Stimulated activated naive CD8-positive, alpha-beta T cell treated with anti-CD3 and anti-CD28 coated beads, Interleukin-15, amount 100 ng/mL, for 72 hours (primary cell): ENCODE data around the gene KCNF1.

ENCODE experiments used
- ATAC-seq: fragments of 150-1000 bp; cut with Tn5 transposase; 2 replicates; pipeline ENCODE4 v1.10.0; 2021; ENCODE audit warnings: mild to moderate bottlenecking, moderate library complexity
- DNase-seq, 2 donors: peaks; one replicate each; pipeline ENCODE4 v3.0.0; 2021 to 2022
- H3K27ac Mint-ChIP-seq, 2 donors: one replicate each; pipeline ENCODE4 v1.8.0; 2022; ENCODE audit warnings: mild to moderate bottlenecking in 2 of 2, mixed read lengths in 2 of 2, moderate library complexity in 2 of 2
- H3K27me3 Mint-ChIP-seq: one replicate; pipeline ENCODE4 v1.8.0; 2022; ENCODE audit warnings: mixed read lengths
- H3K4me1 Mint-ChIP-seq: one replicate; pipeline ENCODE4 v1.8.0; 2022; ENCODE audit warnings: mild to moderate bottlenecking, mixed read lengths
- H3K4me3 Mint-ChIP-seq, 2 donors: one replicate each; pipeline ENCODE4 v1.8.0; 2022; ENCODE audit warnings: mild to moderate bottlenecking in 2 of 2, mixed read lengths in 2 of 2, moderate library complexity in 1 of 2
- H3K9me3 Mint-ChIP-seq, 2 donors: one replicate each; pipeline ENCODE4 v1.8.0; 2022; ENCODE audit warnings: mixed read lengths in 2 of 2

KCNF1 gene

DNA sequence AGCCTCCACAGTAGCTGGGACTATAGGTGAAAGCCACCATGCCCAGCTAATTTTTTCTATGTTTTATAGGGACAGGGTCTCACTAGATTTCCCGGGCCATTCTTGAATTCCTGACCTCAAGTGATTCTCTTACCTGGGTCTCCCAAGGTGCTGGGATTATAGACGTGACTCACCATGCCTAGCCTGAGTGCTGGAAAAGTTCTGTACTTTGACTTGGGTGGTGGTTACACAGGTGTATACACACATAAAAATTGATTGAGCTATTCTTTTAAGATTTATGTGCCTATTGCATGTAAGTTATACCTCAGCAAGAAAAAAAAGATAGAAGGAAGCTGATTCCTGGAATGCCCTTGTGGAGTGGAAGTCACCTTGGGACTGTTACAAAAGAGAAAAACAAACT lies 34.8 kb upstream of the KCNF1 start:
- DNase-seq, result no peak
- H3K9me3 Mint-ChIP-seq, result peaks cover 5 to 7% of the 10 kb centered on the region in 2 donors

DNA sequence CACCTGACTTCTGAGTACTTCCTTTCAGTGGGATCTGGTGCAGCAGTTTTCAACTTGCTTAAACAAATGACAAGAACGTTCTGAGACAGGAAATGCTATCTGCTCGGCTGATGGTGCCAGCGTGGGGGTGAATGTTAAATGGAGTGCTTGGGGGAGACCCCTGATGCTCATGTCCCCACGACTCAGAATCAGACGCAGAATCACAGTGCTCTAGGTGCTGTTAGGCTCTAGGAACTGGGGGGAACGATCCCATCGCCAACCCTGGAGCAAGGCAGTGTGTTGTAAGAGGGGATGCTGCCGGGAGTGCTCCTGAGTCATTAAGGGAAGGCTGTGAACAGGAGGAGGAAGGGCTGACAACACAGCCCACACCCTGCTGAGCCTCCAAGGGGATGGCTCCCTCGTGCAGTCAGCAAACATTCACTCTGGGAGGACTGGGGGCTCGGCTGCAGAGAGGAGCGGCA lies 34.1 kb upstream of the KCNF1 start:
- DNase-seq (no peak), ATAC-seq (no peak)
- no peak overlapping the region for H3K27ac Mint-ChIP-seq
- no peak overlapping the region for H3K4me3 Mint-ChIP-seq
- peaks cover 33% of the 10 kb centered on the region for H3K27me3 Mint-ChIP-seq
- no peaks in the 10 kb centered on the region for H3K9me3 Mint-ChIP-seq
- no peaks in the 10 kb centered on the region for H3K4me1 Mint-ChIP-seq

More for the DNA sequence above, 34.8 kb upstream of the KCNF1 start:
- H3K4me3 Mint-ChIP-seq, result no peak overlapping the region
- no peak for ATAC-seq
- peaks cover 40% of the 10 kb centered on the region for H3K27me3 Mint-ChIP-seq
- no peaks in the 10 kb centered on the region for H3K4me1 Mint-ChIP-seq
- H3K27ac Mint-ChIP-seq, result no peak overlapping the region

DNA sequence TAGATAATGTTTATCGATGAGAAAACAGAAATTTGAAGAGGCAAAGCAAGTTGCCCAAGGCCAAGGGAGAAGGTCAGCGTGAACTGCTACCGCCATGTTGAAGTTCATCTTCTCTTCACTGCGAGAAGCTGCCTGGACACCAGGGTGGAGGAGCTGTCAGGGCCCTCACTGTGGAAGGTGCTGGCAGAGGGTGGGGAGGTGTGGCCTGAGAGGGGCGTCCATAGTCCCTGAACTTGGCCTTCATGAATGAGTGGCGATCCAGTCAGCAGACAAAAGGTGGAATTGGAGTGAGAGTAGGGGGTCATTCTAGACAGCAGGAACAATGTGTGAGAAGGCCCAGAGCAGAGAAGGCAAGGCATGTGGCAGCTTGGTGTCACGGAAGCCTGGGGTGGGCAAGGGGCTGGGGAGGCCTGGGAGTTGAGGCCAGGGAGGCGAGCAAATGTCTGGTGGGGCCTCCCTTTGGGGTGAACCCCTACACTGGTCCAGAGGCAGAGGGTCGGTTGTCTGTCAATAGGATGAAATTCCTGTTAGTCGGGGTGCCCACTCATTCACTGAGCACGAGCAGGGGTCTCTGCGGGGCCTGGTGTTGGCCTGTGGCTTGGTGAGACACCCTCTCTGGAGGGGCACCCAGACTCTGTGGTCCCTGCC lies 33.3 kb upstream of the KCNF1 start:
- H3K27ac Mint-ChIP-seq, result no peak overlapping the region
- no peaks in the 10 kb centered on the region for H3K4me1 Mint-ChIP-seq
- no peaks in the 10 kb centered on the region for H3K9me3 Mint-ChIP-seq
- no peak overlapping the region for H3K4me3 Mint-ChIP-seq
- ATAC-seq, result no peak
- DNase-seq, result no peak
- peaks cover 33% of the 10 kb centered on the region for H3K27me3 Mint-ChIP-seq

DNA sequence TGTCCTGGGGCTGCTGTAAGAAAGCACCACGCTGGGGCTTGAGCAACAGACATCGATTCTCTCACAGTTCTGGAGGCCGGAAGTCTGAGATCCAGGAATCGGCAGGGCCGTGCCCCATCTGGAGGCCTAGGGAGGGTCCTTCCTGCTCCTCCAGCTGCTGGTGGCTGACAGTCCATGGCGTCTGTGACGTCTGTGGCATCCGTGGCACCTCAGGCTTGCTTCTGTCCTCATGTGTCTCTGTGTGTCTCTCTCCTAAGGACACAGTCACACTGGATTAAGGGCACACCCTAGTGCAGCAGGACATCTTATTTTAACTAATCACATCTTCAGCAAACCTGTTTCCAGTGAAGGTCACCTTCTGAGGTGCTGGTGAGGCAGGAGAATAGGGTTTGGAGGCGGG lies 32.6 kb upstream of the KCNF1 start:
- H3K9me3 Mint-ChIP-seq, result no peaks in the 10 kb centered on the region
- H3K27ac Mint-ChIP-seq, result no peak overlapping the region
- no peaks in the 10 kb centered on the region for H3K4me1 Mint-ChIP-seq
- DNase-seq (no peak), ATAC-seq (no peak)
- H3K27me3 Mint-ChIP-seq, result peaks cover 31% of the 10 kb centered on the region
- no peak overlapping the region for H3K4me3 Mint-ChIP-seq

DNA sequence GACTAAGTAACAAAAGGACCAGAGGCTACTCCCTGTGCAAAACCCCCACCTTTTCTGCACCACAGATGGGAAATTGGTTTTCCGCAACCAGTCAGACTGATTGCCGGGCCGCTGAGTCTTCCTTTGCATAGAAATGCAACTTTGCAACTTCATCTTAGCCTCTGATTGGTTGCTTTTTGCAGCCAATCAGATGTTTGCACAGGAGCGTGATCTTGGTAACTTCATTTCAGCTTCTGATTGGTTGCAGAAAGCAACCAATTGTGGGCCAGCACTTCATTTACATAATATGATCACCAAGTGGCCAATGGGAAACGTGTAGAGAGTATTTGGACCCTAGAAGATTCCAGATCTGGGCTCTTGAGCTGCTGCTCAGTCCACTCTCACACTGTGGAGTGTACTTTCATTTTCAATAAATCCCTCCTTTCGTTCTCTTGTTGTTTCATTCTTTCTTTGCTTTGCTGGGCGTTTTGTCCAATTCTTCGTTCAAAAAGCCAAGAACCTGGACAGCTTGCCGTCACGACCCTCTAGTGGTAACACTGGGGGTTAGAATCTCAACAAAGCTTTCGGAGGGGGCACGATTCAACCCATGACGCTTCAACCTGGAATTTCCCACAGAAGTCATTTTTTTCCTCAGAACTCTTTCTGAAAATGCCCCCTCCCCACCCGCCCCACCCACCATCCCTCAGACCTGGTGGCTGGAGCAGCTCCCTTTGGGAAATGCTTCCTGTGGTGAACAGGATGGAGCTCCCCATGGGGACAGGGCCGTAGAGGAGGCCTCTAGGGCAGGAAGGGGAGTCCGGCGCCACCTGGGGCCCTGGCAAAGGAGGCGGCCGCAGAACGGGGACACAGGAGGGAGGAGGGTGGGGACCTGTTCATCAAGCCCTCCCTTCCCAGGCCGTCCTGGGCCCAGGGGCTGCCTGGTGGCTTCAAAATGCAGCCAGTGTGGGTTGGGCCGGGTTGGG lies 31.8 kb upstream of the KCNF1 start:
- Mint-ChIP-seq H3K27ac (no peak overlapping the region), H3K4me3 (no peak overlapping the region)
- ATAC-seq, result peak; percentile 42

DNA sequence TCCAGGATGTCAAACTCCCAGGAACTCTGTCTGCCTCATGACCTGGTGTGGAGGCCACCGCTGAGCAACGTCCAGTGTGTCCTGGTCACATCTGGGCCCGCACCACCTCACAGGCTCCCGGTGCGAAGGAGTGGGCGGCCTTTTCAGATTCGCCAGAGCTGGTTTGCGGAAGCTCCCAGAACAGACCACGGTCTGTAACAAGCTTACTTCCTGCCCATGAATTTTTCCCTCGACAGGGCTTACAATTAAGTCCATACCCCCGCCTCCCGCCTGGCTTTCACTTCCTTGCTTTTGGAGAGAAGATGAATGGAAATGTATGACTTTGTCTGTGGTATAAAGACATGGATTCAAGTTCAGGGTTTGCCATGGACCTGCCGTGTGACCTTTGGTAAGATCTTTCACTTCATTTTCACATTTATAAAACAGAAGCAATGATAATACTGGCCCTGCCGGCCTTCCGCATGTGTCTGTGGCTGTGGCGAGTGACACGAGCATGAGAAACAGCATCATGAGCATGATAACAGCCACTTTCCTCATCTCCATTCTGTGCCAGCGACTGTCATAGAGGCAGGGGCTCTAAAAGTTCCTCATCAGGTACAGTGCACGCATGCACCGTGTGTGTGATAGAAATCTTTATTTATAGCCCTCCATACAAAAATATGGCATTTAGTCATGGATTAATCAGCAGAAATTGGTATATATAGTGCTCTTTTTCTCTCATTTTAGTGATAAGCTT lies 31.0 kb upstream of the KCNF1 start:
- Mint-ChIP-seq H3K4me1 (no peaks in the 10 kb centered on the region), H3K27me3 (peaks cover 19% of the 10 kb centered on the region), H3K9me3 (no peaks in the 10 kb centered on the region), H3K4me3 (no peak overlapping the region), H3K27ac (no peak overlapping the region)
- ATAC-seq, result no peak
- DNase-seq, result no peak

More for the DNA sequence above, 31.8 kb upstream of the KCNF1 start:
- no peaks in the 10 kb centered on the region for H3K9me3 Mint-ChIP-seq
- H3K27me3 Mint-ChIP-seq, result peaks cover 23% of the 10 kb centered on the region
- no peak for DNase-seq
- H3K4me1 Mint-ChIP-seq, result no peaks in the 10 kb centered on the region

DNA sequence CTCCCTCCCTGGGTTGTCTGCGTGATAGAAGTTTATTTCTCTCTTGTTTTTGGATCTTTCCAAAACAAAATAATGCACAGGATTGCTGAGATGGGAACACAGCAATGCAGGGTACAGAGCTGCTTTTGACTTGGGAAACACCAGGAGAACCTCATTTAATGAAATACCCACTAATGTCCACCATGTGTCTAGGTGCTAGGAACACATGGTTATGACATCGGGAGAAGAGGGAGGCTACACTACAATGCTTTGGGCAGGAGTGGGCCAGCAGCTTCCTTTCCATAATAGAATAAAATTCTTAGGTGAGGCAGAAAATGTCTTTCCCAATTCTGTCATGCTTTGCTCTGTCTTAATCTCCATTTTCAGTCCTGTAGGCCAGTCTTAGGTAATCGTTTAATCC lies 29.2 kb upstream of the KCNF1 start:
- Mint-ChIP-seq H3K9me3 (no peaks in the 10 kb centered on the region), H3K27ac (no peak overlapping the region), H3K4me1 (no peaks in the 10 kb centered on the region), H3K4me3 (no peak overlapping the region), H3K27me3 (peaks cover 16% of the 10 kb centered on the region)
- ATAC-seq, result no peak
- DNase-seq, result no peak

DNA sequence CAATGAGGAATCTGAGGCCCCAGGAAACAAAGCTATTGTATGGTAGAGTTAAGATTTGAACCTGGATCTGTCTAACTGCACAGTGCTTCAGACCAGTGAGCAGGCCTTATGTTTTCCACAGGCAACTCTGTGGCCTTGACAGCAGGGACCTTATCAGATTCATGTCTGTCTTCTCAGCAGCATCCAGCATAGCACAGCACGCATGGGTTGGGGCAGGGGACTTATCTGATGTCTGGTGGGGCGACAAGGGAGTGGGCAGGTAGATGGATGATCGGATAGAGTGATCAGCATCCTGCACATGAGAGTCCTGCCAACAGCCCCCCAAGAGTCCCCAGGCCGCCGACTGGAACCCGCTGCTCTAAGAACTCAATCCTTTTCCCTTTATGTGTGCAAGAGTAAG lies 28.7 kb upstream of the KCNF1 start:
- H3K4me3 Mint-ChIP-seq, result no peak overlapping the region
- ATAC-seq (no peak), DNase-seq (no peak)
- peaks cover 11% of the 10 kb centered on the region for H3K27me3 Mint-ChIP-seq
- peak overlapping the region in 1 of 2 donors; percentile 19 for H3K27ac Mint-ChIP-seq
- no peaks in the 10 kb centered on the region for H3K4me1 Mint-ChIP-seq
- H3K9me3 Mint-ChIP-seq, result no peaks in the 10 kb centered on the region

DNA sequence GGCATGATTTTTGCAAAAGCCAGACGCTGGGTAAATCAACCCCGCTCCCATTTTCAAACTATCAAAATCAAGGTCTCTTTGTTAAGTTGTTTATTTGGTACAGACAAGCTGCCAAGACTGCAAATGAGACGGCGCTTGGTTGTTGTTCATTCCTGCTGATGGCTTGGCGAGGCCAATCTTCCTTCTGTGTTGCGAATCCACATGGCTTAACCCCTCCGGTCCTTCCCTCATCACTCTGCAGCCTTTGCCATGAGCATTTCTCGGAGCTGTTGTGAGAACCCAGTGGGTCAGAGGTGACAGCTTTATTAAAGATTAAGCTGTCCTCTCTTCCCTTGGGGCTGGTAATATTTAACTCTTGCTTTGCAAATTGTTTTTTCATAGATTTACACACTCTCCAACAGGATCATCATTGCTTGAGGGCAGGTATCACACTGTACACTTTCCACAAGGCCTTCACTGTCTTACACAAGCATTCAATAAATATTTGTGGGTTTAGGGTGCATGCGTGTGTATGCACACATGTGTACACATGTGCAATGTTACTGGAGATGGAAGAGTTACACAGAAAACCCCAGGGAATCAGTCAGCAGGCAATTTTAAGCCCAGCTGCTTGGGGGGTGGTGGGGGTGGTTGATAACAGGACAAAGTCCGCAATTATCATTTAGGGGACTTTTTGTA lies 27.8 kb upstream of the KCNF1 start:
- no peak for DNase-seq
- ATAC-seq, result no peak
- peaks cover 9% of the 10 kb centered on the region for H3K27me3 Mint-ChIP-seq
- H3K4me1 Mint-ChIP-seq, result no peaks in the 10 kb centered on the region
- H3K4me3 Mint-ChIP-seq, result no peak overlapping the region
- H3K27ac Mint-ChIP-seq, result no peak overlapping the region
- H3K9me3 Mint-ChIP-seq, result no peaks in the 10 kb centered on the region

DNA sequence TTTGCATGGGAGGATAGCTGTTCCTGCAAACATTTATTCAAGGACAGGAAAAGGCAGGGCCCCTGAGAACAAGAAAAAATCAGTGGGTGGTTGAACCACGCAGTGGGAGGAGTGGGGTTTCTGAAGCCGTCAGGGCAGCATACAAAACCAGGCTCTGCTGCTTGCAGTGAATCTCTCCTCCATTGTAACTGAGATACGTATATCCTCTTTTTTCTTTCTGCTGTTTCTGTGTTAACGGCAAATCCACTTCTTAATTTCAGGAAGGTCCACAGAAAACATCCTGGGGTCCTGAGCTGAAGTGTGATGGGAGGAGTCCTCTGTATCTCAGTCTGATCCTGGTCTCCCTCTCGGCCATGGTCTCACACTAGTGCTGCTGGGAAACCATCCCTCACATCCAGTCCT lies 27.2 kb upstream of the KCNF1 start:
- H3K4me1 Mint-ChIP-seq, result no peaks in the 10 kb centered on the region
- peak overlapping the region in 1 of 2 donors; percentile 85 for H3K27ac Mint-ChIP-seq
- H3K27me3 Mint-ChIP-seq, result peaks cover 7% of the 10 kb centered on the region
- H3K4me3 Mint-ChIP-seq, result no peak overlapping the region
- H3K9me3 Mint-ChIP-seq, result no peaks in the 10 kb centered on the region
- ATAC-seq (no peak), DNase-seq (no peak)

DNA sequence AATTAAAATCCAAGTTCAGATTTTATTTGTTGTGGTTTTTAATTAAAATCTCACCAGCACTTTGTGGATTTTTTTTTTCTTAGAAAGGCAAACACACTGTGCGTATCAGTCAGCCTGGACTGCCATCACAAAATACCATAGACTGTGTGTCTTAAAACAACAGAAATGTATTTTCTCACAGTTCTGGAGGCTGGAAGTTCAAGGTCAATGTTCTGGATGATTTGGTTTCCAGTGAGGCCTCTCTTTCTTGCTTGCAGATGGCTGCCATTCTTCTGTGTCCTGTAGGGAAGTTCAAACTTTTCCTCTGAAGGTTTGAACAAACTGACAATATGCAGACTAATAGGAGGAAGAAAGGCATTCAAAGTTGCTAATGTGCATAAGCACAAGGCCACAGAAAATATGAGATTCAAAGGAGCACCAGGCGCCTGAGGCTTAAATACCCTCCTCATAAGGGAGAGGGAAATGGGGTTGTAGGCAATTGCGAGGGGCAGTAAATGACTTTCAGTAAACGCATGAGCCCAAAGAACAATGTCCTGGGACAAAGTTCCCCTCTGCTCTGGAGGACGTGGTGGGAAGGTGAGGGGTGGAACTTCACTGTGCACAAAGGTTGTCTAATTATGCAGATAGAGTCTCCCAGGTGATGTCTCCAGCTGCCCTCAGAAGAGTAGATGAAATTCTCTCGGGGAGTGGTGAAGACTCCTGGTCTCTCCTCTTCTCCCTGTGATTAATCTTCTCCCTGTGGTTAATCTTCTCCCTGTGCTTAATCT lies 26.5 kb upstream of the KCNF1 start:
- Mint-ChIP-seq H3K27ac (peak overlapping the region in 1 of 2 donors; percentile 85), H3K27me3 (peaks cover 7% of the 10 kb centered on the region), H3K9me3 (no peaks in the 10 kb centered on the region), H3K4me1 (no peaks in the 10 kb centered on the region), H3K4me3 (no peak overlapping the region)
- DNase-seq (no peak), ATAC-seq (no peak)

DNA sequence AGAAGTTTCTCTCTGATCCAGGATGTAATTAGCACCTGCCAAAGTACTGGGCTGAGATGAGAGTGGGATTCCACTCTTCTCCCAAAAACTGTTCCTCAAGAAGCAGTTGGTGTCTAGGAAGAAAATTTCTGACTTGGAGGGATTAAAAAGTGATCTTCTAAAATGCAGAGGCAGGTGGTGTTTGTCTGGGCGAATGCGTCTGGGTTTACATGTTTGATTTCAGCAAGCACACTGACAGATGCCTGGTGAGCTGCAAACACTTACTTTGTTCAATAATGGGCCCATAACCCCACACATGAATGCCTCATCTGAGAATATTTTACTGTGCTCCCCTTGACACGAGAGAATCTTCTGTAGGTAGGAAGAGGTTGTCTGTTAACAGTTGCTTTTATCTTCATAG lies 24.3 kb upstream of the KCNF1 start:
- no peak overlapping the region for H3K4me3 Mint-ChIP-seq
- no peak overlapping the region for H3K27ac Mint-ChIP-seq
- no peaks in the 10 kb centered on the region for H3K9me3 Mint-ChIP-seq
- peaks cover 15% of the 10 kb centered on the region for H3K27me3 Mint-ChIP-seq
- no peaks in the 10 kb centered on the region for H3K4me1 Mint-ChIP-seq
- DNase-seq (no peak), ATAC-seq (no peak)

DNA sequence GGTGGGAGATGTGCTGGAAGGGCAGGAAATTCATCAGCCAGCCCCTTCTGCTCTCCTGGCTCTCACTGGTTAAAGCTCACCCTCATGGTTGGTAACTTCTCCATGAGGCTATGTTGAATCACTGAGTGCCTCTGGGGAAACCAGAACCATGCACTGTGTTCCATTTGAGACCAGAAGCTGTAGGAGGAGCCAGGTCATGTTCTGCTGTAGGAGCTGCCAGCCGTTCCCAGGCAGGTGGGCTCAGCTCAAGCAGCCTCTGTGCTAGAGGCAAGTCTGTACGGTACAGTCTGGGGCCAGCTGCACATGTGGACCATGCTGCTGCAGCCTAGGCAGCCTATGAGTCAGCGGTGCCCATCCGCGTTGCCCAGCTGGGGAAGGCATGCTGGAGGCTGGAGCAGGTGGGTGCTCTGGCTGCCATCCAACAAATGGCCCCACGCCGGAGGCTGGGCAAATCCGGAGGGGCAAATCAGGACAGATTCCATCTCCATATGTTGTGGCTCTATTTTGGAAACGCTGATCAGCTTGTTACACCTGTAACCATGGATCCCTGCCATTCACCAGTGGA lies 22.0 kb upstream of the KCNF1 start:
- Mint-ChIP-seq H3K9me3 (no peaks in the 10 kb centered on the region), H3K4me3 (no peak overlapping the region), H3K27ac (no peak overlapping the region)

DNA sequence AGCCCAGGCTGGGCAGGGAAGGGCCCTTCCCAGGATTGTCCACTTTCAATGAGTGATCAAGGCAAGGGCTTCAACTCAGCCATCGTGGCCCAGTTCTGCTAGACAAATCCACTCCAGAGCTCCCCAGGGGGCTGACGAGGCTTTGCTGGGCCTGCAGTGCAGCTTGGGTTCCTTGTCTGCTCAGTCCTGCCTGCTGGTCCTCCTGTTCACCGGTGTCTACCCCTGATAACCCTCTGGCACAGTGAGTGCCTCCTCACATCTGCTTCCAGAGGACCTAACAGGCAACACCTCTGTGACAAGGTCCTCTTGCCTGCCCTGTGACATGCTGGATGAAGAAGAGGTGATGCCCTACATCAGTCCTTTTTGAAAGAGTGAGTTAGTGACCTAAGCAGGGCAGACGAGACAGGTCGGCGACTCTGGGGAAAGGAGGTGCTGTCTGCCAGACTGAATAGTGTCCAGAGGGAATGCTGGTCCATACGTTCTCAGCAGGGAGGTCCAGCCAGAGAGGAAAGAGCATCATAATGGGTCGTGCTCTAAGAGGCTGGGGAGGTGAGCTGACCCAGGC lies 20.9 kb upstream of the KCNF1 start:
- H3K4me3 Mint-ChIP-seq, result no peak overlapping the region
- no peaks in the 10 kb centered on the region for H3K4me1 Mint-ChIP-seq
- ATAC-seq (no peak), DNase-seq (no peak)
- peaks cover 31% of the 10 kb centered on the region for H3K27me3 Mint-ChIP-seq
- H3K9me3 Mint-ChIP-seq, result no peaks in the 10 kb centered on the region
- H3K27ac Mint-ChIP-seq, result no peak overlapping the region

More for the DNA sequence above, 22.0 kb upstream of the KCNF1 start:
- H3K4me1 Mint-ChIP-seq, result no peaks in the 10 kb centered on the region
- DNase-seq (no peak), ATAC-seq (no peak)
- peaks cover 26% of the 10 kb centered on the region for H3K27me3 Mint-ChIP-seq
